Measurements from ENCODE around the gene DNAJC3.
"Not testable (repeated sequence)": the region's sequence is repeated elsewhere in the genome, so short reads cannot be mapped to it uniquely, and the experiment has no call there.

The DNAJC3 gene

DNA sequence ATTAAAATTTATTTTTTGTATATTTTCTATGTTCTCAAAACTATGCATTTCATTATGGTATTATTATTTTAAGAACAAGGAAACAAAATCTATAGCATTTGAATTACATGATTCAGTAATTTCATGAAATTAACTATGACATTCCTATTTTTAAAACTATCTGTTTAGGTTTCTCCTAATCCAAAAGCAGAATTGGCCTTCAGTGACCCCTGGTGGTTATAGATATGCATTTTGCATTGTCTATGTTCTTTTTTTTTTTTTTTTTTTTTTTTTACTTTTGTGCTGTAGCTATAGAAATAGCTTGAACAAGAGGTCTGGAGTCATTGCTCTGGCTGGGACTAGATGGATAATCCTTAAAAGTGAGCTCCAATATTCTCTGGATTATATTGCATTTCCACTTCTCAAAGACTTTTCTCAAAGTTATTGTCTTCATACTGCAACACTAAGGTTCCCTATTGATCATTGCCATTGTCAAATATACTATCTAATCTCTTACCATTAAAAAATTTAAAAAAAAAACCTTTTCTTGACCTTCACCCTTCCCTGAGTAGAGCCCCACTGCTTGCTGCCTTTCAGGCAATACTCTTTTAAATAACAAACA lies 15.9 kb upstream of the DNAJC3 start:
- ChIA-PET CTCF (interaction anchor here (1.0 to 3.2 kb wide), 8 partner anchors 10 to 173 kb away, joined by 3 to 20 read pairs (median 5); no protein-coding TSS in a partner anchor), POLR2A (no interaction called here)
- TF ChIP-seq, protein P1, sequence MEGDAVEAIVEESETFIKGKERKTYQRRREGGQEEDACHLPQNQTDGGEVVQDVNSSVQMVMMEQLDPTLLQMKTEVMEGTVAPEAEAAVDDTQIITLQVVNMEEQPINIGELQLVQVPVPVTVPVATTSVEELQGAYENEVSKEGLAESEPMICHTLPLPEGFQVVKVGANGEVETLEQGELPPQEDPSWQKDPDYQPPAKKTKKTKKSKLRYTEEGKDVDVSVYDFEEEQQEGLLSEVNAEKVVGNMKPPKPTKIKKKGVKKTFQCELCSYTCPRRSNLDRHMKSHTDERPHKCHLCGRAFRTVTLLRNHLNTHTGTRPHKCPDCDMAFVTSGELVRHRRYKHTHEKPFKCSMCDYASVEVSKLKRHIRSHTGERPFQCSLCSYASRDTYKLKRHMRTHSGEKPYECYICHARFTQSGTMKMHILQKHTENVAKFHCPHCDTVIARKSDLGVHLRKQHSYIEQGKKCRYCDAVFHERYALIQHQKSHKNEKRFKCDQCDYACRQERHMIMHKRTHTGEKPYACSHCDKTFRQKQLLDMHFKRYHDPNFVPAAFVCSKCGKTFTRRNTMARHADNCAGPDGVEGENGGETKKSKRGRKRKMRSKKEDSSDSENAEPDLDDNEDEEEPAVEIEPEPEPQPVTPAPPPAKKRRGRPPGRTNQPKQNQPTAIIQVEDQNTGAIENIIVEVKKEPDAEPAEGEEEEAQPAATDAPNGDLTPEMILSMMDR (IDR thresholded peaks at IDR 0.05; ENCODE audit: control extremely low read depth, extremely low read depth, low read depth, missing control alignments): peak; percentile 49
- peak; percentile 27 for DNase-seq (ENCODE audit: extremely low spot score)

DNA sequence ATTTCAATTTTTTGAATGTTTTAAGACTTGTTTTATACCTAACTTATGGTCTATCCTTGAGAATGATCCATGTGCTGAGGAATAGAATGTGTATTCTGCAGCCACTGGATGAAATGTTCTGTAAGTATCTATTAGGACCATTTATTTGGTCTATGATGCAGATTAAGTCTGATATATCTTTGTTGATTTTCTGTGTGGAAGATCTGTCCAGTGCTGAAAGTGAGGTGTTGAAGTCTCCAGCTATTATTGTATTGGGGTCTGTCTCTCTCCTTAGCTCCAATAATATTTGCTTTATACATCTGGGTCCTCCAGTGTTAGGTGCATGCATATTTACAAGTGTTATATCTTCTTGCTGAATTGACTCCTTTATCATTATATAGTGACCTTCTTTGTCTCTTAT lies 9.7 kb upstream of the DNAJC3 start:
- POLR2A ChIA-PET; CTCF ChIA-PET; DNase-seq (ENCODE audit: extremely low spot score): not testable (repeated sequence)

- TF ChIP-seq, protein P1 (IDR thresholded peaks at IDR 0.05; ENCODE audit: control extremely low read depth, extremely low read depth, low read depth, missing control alignments): no peak
- POLR2A ChIA-PET: no interaction called here
- CTCF ChIA-PET: interaction anchor here (1.0 to 1.6 kb wide), 4 partner anchors 11 to 115 kb away, joined by 3 to 5 read pairs (median 4); no protein-coding TSS in a partner anchor
- no peak for DNase-seq (ENCODE audit: extremely low spot score)
These were observed 5.3 kb upstream of the DNAJC3 start for GRCh38 chr13:95671597-95671996.

- TF ChIP-seq, protein P1 (IDR thresholded peaks at IDR 0.05; ENCODE audit: control extremely low read depth, extremely low read depth, low read depth, missing control alignments): no peak
- no peak for DNase-seq (ENCODE audit: extremely low spot score)
- ChIA-PET CTCF (interaction anchor here (1.0 kb wide), 1 partner anchor 27 kb away, joined by 4 read pairs; no protein-coding TSS in a partner anchor), POLR2A (interaction anchor here (1.0 to 1.3 kb wide), 3 partner anchors 9 to 29 kb away, joined by 3 to 4 read pairs (median 3); no protein-coding TSS in a partner anchor)
These were observed 706 bp upstream of the DNAJC3 start for GRCh38 chr13:95676105-95676761.

DNA sequence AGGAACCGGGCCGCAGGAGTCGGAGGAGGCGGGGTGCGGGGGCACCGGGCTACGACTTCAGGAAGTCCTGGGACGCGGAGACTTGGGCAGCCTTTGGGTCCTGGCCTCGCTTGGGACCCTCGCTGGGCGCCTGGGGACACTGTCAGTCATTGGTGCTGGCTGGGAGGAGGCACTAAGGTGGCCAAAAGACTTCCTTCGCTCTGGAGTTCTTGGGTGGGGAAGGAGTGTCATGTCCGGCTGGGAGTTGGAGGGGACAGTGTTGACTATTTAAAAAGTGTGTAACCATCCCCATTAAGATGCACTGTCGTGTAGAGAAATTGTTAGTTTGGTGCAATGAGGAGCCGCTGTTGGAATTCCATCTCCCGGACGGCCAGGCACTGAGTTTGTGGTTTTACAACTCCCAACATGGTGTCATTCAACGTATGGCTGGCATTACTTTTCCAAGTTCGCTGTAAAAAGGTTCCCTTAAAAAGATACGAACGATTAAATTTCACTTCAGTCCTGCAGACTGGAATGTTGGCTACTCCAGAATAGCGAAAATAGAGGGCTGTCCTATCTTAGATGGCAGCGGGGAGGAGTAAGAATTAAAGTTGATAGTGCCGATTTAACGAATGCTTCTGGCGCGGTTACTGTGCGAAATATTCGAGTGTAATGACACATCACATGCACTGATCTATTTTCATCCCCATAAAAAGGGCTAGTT lies 776 bp downstream of the DNAJC3 start:
- ChIA-PET POLR2A (no interaction called here), CTCF (no interaction called here)
- DNase-seq (ENCODE audit: extremely low spot score): no peak
- TF ChIP-seq, protein P1 (IDR thresholded peaks at IDR 0.05; ENCODE audit: control extremely low read depth, extremely low read depth, low read depth, missing control alignments): no peak

DNA sequence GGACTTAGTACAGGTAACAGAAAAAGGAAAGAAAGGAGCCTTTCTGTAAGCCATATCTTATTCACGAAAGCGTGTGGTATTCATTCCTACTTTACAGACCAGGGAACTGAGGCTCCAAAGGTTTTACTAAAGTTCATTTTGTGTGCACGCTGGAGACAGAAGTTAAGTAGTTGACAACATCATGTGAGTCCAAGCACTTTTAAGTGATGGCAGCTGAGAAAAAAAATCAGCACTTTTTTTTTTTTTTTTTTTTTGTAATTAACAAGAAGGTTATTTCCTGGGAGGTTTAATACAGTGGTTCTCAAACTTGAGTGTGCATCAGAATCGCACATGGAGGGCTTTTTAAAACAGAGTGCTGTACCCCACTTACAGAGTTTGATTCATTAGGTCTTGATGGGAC lies 2.0 kb downstream of the DNAJC3 start:
- POLR2A ChIA-PET: no interaction called here
- CTCF ChIA-PET: interaction anchor here (0.6 kb wide), 1 partner anchor 666 kb away, joined by 3 read pairs; no protein-coding TSS in a partner anchor
- TF ChIP-seq, protein P1 (IDR thresholded peaks at IDR 0.05; ENCODE audit: control extremely low read depth, extremely low read depth, low read depth, missing control alignments): no peak
- DNase-seq (ENCODE audit: extremely low spot score): no peak
